Neural progenitor cell (in vitro differentiated cells): ENCODE measurements around the gene TYK2.

Source experiments
- CTCF ChIP-seq: fragments of 200-600 bp; sonication (generic); IDR thresholded peaks from 2 replicates; pipeline ENCODE4 v1.5.1; 2017; ENCODE audit warnings: antibody characterized with exemption, mild to moderate bottlenecking
- EZH2 ChIP-seq: fragments of 200-600 bp; sonication (generic); IDR thresholded peaks from 2 replicates; pipeline ENCODE4 v1.6.1; 2017; ENCODE audit warnings: antibody characterized with exemption, mild to moderate bottlenecking, moderate library complexity

- TF ChIP-seq CTCF (no peak), EZH2 (no peak)
Measured at GRCh38 chr19:10305139-10305806, 75.1 kb downstream of the TYK2 start.
